T-helper 1 cell (primary cell): ENCODE results near the gene ADGRG3.
"Not testable (repeated sequence)": the region's sequence is repeated elsewhere in the genome, so short reads cannot be mapped to it uniquely, and the experiment has no call there.

Source experiments
- DNase-seq, 5 donors: peaks; one replicate each; pipeline ENCODE4 v3.0.0-alpha.2; 2012 to 2020

The ADGRG3 gene

GRCh38 chr16:57663917-57664661, 4.0 kb upstream of the ADGRG3 start:
- DNase-seq: no peak

DNA sequence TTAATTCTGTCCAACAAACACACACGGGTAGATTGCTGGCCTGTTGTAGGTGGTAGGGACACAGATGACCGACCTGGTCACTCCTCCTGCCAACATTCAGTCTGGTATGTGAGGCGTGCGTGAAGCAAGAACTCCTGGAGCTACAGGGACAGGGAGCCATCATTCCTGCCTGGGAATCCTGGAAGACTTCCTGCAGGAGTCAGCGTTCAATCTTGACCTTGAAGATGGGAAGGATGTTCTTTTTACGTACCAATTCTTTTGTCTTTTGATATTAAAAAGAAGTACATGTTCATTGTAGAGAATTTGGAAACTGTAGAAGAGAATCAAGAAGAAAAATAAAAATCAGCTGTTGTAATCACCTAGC, 3.5 kb upstream of the ADGRG3 start:
- no peak for DNase-seq

DNA sequence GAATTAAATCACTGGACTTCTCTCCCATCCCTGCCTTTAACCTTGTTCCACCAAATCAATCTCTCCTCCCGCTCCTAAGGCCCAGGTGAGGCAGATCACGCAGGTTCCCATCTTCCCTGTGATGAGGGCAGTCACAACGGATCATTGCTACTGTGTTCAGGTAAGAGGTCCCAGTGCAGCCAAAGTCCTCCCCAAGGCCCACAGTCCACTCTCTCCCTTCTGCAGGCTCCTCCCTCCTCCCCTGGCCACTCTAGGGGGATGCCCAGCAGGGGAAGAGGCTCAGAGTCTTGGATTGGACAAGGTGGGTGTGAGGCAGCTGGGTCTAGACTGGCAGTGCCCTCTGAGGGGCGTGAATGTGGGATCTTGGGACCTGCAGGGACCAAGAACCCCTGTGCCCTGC, 2.6 kb upstream of the ADGRG3 start:
- no peak for DNase-seq

DNA sequence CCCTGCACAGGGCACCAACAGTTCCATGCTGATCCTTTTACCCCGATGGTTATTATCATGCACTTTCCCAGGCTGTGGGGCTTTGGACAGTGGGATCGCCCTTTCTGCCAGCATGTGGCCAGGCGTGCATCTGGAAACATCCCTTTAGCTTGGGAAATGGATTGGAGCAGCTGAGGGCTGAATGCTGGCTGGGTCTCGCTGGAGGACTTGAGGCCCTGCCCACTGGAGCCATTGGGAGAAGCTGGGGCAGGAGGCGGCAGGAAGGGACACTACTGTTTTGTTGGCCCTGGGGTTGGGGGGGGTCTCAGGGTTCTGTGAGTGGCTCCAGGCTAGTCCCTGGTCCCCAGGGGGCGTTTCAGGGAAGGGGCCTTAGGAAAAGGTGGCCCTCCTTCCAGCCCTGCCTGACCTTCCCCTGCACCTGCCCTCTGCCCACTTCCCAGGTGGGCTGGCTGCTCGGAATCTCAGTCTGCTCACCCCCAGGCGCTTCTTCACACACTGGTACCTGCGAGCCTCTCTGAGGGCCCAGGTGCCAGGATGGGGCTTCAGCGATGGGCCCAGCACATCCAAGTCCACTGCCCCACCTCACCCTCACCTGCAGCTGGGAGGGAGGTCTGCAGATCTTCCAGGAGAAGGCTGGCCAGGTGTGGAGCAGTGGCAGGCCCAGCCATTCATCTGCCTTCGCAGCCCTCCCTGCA, 1.6 kb upstream of the ADGRG3 start:
- DNase-seq: no peak

GRCh38 chr16:57667048-57667525, 1.0 kb upstream of the ADGRG3 start:
- no peak for DNase-seq

- no peak for DNase-seq
Measured at GRCh38 chr16:57667526-57668262, 412 bp upstream of the ADGRG3 start.

DNA sequence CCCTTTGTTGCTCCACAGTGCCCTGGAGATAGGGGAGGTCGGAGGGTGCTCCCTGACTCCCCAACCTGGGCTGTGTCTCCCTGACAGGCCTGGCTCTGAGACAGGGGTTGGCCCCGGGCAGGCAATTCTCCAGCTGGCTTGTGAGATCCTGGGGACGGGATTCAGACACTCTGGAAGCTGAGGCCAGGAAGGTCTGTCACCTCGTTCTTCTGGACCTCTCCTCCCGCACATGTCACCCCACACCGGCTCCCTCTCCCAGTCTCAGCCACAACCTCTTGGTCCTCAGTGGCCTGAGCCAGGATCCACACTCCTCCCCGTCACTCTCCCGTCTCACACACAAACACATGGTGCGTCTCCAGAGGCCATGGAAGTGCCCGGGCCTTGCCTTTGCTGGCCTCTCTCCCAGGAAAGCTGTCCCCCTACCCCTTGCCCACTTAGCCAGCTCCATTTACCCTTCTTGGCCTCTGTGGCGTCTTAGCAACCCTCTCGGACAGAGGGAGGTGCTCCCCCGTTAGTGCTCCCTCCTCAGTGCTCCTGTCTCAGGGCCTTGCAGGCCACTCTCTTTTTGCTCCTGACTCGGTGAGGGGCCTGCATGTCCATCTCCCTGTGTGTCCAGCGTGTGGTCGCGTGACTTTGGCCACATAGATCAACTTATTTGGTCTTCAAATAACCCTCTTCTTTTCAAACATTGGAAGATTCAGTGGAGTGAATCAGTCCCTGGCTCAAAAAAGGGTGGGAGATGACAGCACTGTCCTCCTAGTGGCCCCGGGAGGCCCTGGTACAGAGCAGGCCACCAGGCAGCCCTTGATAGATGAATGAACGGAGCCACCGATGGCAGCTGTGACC, 747 bp downstream of the ADGRG3 start:
- DNase-seq: no peak

- DNase-seq: no peak
Measured at GRCh38 chr16:57669476-57670162, 1.5 kb downstream of the ADGRG3 start.

- DNase-seq: no peak
Measured at GRCh38 chr16:57670196-57670595, 2.1 kb downstream of the ADGRG3 start.

- not testable (repeated sequence) for DNase-seq
Measured at GRCh38 chr16:57671451-57671850, 3.3 kb downstream of the ADGRG3 start.

DNA sequence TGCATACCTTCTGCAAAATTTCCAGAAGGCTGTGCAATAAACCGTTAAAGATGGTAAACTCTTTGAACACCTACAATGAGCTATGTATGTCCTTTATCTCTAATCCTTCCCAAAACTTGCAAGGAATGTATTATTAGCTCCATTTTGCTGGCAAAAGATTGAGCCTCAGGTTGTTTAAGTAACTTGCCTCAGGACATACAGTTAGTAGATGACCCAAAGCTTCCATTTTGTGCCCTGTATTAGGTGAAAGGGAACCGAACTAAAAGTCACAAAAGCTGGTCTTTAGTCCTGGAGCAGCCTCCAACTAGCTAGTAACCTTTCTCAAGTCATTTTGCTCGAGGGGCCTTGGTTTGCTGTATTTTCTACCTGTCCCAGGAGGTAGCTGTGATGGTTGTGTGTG, 4.3 kb downstream of the ADGRG3 start:
- no peak for DNase-seq

GRCh38 chr16:57672824-57673223, 4.7 kb downstream of the ADGRG3 start:
- no peak for DNase-seq

DNA sequence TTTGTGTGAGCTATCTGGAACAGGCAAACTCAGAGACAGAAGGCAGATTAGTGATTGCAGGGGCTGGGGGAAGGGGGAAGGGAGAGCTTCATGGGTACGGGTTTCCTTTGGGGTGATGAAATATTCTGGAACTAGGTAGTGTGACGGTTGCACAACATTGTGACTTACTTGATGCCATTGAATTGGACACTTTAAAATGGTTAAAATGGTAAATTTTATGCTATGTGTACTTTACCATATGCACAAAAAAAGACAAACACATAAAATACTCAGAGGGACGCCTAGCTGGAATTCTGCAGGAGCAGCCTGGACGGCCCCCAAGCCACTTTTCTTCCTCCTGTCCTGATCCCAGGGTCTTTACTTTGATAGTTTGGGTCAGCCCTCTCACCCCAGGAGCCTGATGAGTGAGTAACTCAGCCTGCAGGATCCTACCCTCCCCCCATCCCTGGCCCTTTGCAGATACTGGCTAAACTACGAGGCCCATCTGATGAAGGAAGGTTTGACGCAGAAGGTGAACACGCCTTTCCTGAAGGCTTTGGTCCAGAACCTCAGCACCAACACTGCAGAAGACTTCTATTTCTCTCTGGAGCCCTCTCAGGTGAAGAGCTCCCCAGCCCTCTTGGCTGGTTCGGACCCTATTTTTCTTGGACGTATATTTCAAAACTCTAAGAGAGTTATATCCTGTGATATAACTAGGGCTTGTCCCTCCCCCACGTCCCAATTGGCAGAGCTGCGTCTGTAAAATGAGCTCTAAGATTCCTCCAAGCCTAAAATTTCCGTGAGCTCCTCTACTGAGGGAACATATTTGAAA, 7.8 kb downstream of the ADGRG3 start:
- DNase-seq: no peak

GRCh38 chr16:57676553-57677085, 8.5 kb downstream of the ADGRG3 start:
- no peak for DNase-seq

DNA sequence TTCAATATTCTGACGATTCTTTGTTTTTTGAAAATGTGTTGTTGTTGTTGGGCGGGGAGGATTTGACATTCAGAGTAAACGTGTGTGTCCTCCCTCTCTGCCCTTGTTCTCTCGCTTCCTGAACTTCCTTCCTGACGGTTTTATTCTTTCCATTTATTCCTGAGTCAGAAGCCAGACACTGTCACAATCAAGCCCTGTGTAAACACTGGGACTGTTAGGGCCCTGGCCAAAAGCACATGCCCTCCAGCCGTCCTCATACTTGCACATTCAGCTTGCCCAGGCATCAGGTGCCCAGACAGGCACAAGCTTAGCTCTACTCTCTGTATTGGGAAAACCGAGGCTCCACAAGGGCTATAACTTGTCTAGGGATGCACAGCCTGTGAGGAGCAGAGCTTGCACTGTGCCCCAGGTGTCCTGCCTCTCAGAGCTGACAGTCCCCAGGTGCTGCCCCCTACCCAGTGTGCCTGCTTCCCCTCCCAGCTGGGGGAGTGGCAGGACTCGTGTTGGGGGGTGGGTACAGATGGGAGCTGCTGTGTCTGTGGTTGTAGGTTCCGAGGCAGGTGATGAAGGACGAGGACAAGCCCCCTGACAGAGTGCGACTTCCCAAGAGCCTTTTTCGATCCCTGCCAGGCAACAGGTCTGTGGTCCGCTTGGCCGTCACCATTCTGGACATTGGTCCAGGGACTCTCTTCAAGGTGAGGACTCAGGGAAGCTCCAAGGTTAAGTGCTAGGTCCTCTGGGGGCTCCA, 9.7 kb downstream of the ADGRG3 start:
- DNase-seq: no peak

GRCh38 chr16:57679016-57679415, 10.9 kb downstream of the ADGRG3 start:
- DNase-seq: no peak

GRCh38 chr16:57679767-57680482, 11.8 kb downstream of the ADGRG3 start:
- DNase-seq: no peak

GRCh38 chr16:57680842-57681375, 12.8 kb downstream of the ADGRG3 start:
- no peak for DNase-seq
